H1 (cell line): ENCODE results near the gene YIF1A.

Experiments
- POLR2A ChIP-seq, 2 experiments: IDR thresholded peaks; 1 replicate in 1 of 2; 2 replicates in 1 of 2; pipeline ENCODE4 v1.6.1; 2011; ENCODE audit warnings: low read depth in 2 of 2, low read length in 2 of 2, mild to moderate bottlenecking in 2 of 2; ENCODE audit errors: control extremely low read depth in 1 of 2
- TF ChIP-seq, protein P1 (sequence below): IDR thresholded peaks from 2 replicates; pipeline ENCODE4 v1.6.1; 2011; ENCODE audit warnings: low read depth, mild to moderate bottlenecking, low read length; ENCODE audit not compliant: insufficient read depth

DNA sequence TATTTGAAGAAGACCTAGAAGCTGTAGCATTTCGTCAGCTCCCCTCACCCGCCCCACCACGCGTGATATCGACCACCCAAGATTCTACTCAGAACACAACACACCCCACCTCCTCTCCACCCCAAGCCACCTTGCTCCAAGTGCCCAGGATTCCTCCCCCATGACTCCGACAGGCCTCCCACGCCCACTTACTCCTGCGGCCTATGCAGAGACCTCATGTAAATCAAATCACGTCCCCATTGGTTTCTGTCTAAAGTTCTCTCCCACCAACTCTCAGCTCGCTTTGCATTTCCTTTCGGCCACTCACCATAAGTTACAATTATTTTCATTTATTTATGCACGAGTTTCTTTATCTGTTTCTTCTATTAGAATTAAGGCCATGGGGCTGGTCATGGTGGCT is 13.7 kb upstream of the YIF1A start:
- TF ChIP-seq POLR2A (IDR thresholded peaks at IDR 0.05; ENCODE audit: control extremely low read depth in 1 of 2, low read depth in 2 of 2, low read length in 2 of 2): no peak
- TF ChIP-seq, protein P1, sequence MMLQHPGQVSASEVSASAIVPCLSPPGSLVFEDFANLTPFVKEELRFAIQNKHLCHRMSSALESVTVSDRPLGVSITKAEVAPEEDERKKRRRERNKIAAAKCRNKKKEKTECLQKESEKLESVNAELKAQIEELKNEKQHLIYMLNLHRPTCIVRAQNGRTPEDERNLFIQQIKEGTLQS: no peak
